GM12891 (cell line): Measurements from ENCODE around the gene PSMD5.

Experiments used
- POLR2A ChIP-seq: IDR thresholded peaks from 2 replicates; pipeline ENCODE4 v1.6.1; 2011; ENCODE audit warnings: low read depth, low read length, control low read depth
- POLR2AphosphoS5 ChIP-seq: IDR thresholded peaks from 2 replicates; pipeline ENCODE4 v1.6.1; 2011; ENCODE audit warnings: low read depth, low read length, control low read depth
- SPI1 ChIP-seq: IDR thresholded peaks from 2 replicates; pipeline ENCODE4 v1.6.1; 2011; ENCODE audit warnings: low read depth, low read length, control low read depth

DNA sequence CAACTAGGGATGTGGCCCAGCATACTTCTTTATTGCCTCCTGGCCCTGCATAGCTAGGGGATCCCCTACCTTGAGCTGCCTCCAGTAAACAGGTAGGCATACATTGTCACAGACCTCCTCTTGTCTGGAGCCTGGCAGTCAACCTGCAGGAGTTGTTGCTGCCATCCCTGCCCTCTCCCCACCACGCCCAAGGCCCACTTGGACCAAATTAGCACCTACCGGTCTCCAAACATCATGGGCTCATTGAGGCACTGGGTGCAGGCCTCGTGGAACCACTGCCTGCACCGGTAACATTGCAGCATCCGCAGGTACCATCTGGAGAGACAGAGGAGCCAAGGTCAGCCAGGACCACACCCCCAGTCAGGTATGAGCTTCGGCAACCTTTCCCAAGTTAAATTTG lies 23.9 kb upstream of the PSMD5 start:
- TF ChIP-seq POLR2A: no peak
- TF ChIP-seq POLR2AphosphoS5: no peak
- no peak for TF ChIP-seq SPI1
